ENCODE results near the gene AGMO.

The AGMO gene

DNA sequence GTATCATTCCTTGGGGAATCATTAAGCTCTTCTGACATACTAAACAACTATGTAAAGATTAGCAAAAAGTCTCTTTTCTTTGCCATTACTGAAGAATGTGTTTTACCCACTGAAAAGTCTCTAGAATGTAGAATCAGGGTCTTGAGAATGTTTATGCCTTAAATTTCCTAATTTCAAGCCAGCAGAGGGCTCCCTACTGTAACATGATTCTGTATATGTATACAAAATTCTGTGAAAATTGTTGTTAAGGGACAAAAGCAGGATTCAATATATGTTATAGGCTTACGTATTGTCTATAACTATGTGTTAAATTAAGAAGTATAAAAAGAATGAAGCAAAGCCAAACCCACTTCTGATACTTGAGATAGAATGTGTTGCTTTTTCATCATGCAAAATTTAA is 362.3 kb downstream of the AGMO start:
- Histone ChIP-seq H3K4me3 (ENCODE audit: insufficient read depth, low read length, poor library complexity, severe bottlenecking) (no peak overlapping the region), H3K9me3 (ENCODE audit: insufficient read depth, low read length) (no peaks in the 10 kb centered on the region), H3K27ac (ENCODE audit: low read depth, low read length) (no peak overlapping the region), H3K27me3 (ENCODE audit: low read length) (no peaks in the 10 kb centered on the region), H3K36me3 (ENCODE audit: low read length) (no peaks in the 10 kb centered on the region), H3K9me2 (replicated peaks; ENCODE audit: insufficient read depth, low read length) (no peaks in the 10 kb centered on the region), H3K79me2 (ENCODE audit: insufficient read depth, low read length) (no peaks in the 10 kb centered on the region), H3K4me2 (ENCODE audit: low read depth, low read length, poor library complexity, severe bottlenecking) (no peak overlapping the region), H2AFZ (ENCODE audit: low read depth, low read length, severe bottlenecking) (no peak overlapping the region), H3F3A (ENCODE audit: insufficient read depth) (no peaks in the 10 kb centered on the region), H4K20me1 (ENCODE audit: low read depth, low read length) (no peaks in the 10 kb centered on the region), H3K9ac (ENCODE audit: low read length) (no peak overlapping the region)
- TF ChIP-seq EZH2phosphoT487 (conservative IDR thresholded peaks at IDR 0.05; ENCODE audit: low read length): no peak
- TF ChIP-seq, protein P1, sequence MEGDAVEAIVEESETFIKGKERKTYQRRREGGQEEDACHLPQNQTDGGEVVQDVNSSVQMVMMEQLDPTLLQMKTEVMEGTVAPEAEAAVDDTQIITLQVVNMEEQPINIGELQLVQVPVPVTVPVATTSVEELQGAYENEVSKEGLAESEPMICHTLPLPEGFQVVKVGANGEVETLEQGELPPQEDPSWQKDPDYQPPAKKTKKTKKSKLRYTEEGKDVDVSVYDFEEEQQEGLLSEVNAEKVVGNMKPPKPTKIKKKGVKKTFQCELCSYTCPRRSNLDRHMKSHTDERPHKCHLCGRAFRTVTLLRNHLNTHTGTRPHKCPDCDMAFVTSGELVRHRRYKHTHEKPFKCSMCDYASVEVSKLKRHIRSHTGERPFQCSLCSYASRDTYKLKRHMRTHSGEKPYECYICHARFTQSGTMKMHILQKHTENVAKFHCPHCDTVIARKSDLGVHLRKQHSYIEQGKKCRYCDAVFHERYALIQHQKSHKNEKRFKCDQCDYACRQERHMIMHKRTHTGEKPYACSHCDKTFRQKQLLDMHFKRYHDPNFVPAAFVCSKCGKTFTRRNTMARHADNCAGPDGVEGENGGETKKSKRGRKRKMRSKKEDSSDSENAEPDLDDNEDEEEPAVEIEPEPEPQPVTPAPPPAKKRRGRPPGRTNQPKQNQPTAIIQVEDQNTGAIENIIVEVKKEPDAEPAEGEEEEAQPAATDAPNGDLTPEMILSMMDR (IDR thresholded peaks at IDR 0.05; ENCODE audit: insufficient read depth, low read length, poor library complexity, severe bottlenecking): peak; percentile 25

DNA sequence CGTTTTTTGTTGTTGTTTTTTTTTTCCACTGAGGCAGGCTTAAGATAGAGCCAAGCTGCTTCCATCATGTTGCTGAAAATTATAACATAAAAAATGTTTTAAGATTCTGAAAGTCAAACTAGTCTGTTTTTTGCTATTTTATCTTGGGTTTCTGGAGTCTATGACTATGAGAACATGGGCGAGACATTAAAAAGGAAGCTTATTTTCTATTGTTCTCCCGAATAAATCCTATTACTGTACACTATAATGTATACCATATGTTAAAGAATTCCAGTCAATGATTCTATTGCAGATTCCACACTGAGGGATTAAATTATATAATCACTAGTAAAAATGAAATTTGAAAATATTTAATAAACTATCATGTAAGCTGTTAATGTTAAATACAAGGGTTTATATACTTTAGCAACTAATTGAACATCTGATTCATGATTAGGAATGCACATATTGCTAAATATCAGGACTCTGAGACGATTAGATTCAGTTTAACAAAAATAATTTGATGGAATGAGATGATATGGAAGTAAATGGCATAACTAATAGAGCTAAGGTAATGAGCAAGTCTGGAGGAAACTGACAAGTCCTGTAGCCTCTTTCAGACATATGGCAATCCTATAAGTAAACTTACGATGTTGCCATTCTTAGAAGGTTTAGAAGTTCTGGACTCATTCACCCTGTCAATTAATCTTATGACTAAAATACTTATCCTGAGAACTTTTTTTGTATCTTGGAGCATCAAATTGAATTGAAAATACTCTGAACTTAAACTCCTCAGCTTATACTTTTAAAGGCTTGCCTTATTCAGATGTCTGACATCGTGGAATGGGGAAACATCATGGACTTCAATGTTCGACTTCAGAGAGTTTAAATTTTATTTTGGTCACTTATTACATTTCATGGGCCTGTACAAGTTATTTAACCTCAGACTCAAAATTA is 364.5 kb downstream of the AGMO start:
- H3K9me3 ChIP-seq (ENCODE audit: insufficient read depth, low read length): no peaks in the 10 kb centered on the region
- no peaks in the 10 kb centered on the region for H4K20me1 ChIP-seq (ENCODE audit: low read depth, low read length)
- no peaks in the 10 kb centered on the region for H3F3A ChIP-seq (ENCODE audit: insufficient read depth)
- H3K79me2 ChIP-seq (ENCODE audit: insufficient read depth, low read length): no peaks in the 10 kb centered on the region
- H3K4me3 ChIP-seq (ENCODE audit: insufficient read depth, low read length, poor library complexity, severe bottlenecking): no peak overlapping the region
- H3K9me2 ChIP-seq (replicated peaks; ENCODE audit: insufficient read depth, low read length): no peaks in the 10 kb centered on the region
- no peak overlapping the region for H3K4me2 ChIP-seq (ENCODE audit: low read depth, low read length, poor library complexity, severe bottlenecking)
- no peak overlapping the region for H2AFZ ChIP-seq (ENCODE audit: low read depth, low read length, severe bottlenecking)
- H3K36me3 ChIP-seq (ENCODE audit: low read length): no peaks in the 10 kb centered on the region
- no peak overlapping the region for H3K27ac ChIP-seq (ENCODE audit: low read depth, low read length)
- H3K9ac ChIP-seq (ENCODE audit: low read length): no peak overlapping the region
- no peak for TF ChIP-seq EZH2phosphoT487 (conservative IDR thresholded peaks at IDR 0.05; ENCODE audit: low read length)
- TF ChIP-seq, protein P1 (IDR thresholded peaks at IDR 0.05; ENCODE audit: insufficient read depth, low read length, poor library complexity, severe bottlenecking): no peak
- H3K27me3 ChIP-seq (ENCODE audit: low read length): no peaks in the 10 kb centered on the region

DNA sequence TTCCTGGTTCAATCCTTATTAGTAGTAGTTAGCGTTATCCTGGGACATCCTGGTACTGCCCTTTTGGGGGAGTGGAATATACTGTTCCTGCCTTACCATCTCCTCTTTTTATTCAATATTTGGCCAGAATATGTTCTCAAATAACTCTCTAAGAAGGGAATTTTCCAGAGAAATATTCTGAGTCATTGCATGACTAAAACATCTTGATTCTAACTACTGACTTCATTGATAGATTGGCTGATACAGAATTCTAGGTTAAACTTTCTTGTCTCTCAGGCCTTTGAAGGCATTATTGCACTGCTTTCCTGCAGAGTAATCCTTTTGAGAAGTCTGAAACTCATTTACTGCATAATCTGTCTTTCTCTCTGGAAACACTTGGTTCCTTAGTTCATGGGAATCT is 383.8 kb downstream of the AGMO start:
- H4K20me1 ChIP-seq (ENCODE audit: low read depth, low read length): no peaks in the 10 kb centered on the region; the same call in 1 of the 2 replicates
- TF ChIP-seq, protein P1 (IDR thresholded peaks at IDR 0.05; ENCODE audit: insufficient read depth, low read length, poor library complexity, severe bottlenecking): no peak
- no peak for TF ChIP-seq EZH2phosphoT487 (conservative IDR thresholded peaks at IDR 0.05; ENCODE audit: low read length)

More for the DNA sequence above, 383.8 kb downstream of the AGMO start:
- H3K4me2 ChIP-seq (ENCODE audit: low read depth, low read length, poor library complexity, severe bottlenecking): no peak overlapping the region
- H2AFZ ChIP-seq (ENCODE audit: low read depth, low read length, severe bottlenecking): no peak overlapping the region
- H3F3A ChIP-seq (ENCODE audit: insufficient read depth): no peaks in the 10 kb centered on the region
- H3K9me3 ChIP-seq (ENCODE audit: insufficient read depth, low read length): no peaks in the 10 kb centered on the region
- H3K27ac ChIP-seq (ENCODE audit: low read depth, low read length): no peak overlapping the region
- no peak overlapping the region for H3K4me3 ChIP-seq (ENCODE audit: insufficient read depth, low read length, poor library complexity, severe bottlenecking)
- H3K27me3 ChIP-seq (ENCODE audit: low read length): no peaks in the 10 kb centered on the region
- no peak overlapping the region for H3K9ac ChIP-seq (ENCODE audit: low read length)
- H3K9me2 ChIP-seq (replicated peaks; ENCODE audit: insufficient read depth, low read length): no peaks in the 10 kb centered on the region
- no peaks in the 10 kb centered on the region for H3K36me3 ChIP-seq (ENCODE audit: low read length)
- no peaks in the 10 kb centered on the region for H3K79me2 ChIP-seq (ENCODE audit: insufficient read depth, low read length)

Measured in SU-DHL-6 (cell line).